Naive B cell (primary cell): Measurements from ENCODE around the gene CDCA4. TPM values are rescaled to one million over a fixed set of nuclear protein-coding genes. Genes with fewer than 3 reads are reported as not detected.

Experiments
- ATAC-seq, 2 donors: fragments of 150-1000 bp; cut with Tn5 transposase; 2 replicates each; pipeline ENCODE4 v1.10.0; 2021; ENCODE audit warnings: low read depth in 2 of 2, mild to moderate bottlenecking in 2 of 2, moderate library complexity in 2 of 2
- DNase-seq: peaks from one replicate; pipeline ENCODE4 v3.0.0; 2022
- H3K27ac Mint-ChIP-seq, 6 donors: one replicate each; pipeline ENCODE4 v1.8.0; 2020 to 2022; ENCODE audit warnings: mild to moderate bottlenecking in 6 of 6, mixed read lengths in 6 of 6, moderate library complexity in 5 of 6, inconsistent platforms in 2 of 6
- H3K27me3 Mint-ChIP-seq, 3 donors: one replicate each; pipeline ENCODE4 v1.8.0; 2021 to 2022; ENCODE audit warnings: mixed read lengths in 3 of 3, mild to moderate bottlenecking in 1 of 3
- H3K36me3 Mint-ChIP-seq, 2 donors: one replicate each; pipeline ENCODE4 v1.8.0; 2020 to 2022; ENCODE audit warnings: mixed read lengths in 2 of 2, inconsistent platforms in 1 of 2, mild to moderate bottlenecking in 1 of 2
- H3K4me1 Mint-ChIP-seq, 3 donors: one replicate each; pipeline ENCODE4 v1.8.0; 2020 to 2022; ENCODE audit warnings: mixed read lengths in 3 of 3, inconsistent platforms in 1 of 3, mild to moderate bottlenecking in 1 of 3, moderate library complexity in 1 of 3
- H3K4me3 Mint-ChIP-seq, 8 donors: one replicate each; pipeline ENCODE4 v1.8.0; 2020 to 2022; ENCODE audit warnings: mild to moderate bottlenecking in 8 of 8, mixed read lengths in 8 of 8, moderate library complexity in 8 of 8, inconsistent platforms in 2 of 8
- H3K9me3 Mint-ChIP-seq, 7 donors: one replicate each; pipeline ENCODE4 v1.8.0; 2020 to 2022; ENCODE audit warnings: mixed read lengths in 7 of 7, mild to moderate bottlenecking in 5 of 7, inconsistent platforms in 2 of 7, moderate library complexity in 1 of 7
- polyA plus RNA-seq, 6 donors: library from polyadenylated mRNA; unstranded; fragments of 300-500 nt; fragmentation: Illumina TruSeq; gene quantifications; one replicate each; pipeline ENCODE4 v1.2.3, GENCODE V29; 2021; ENCODE audit warnings: low read depth in 6 of 6

The CDCA4 gene
- polyA plus RNA-seq, 6 donors from 2014 or later = 4.6 to 11.9 (median 6.7) TPM

- DNase-seq = no peak
- ATAC-seq = no peak
- H3K27me3 Mint-ChIP-seq = peaks cover 8 to 38% (median 18%) of the 10 kb centered on the region in 3 donors
- H3K4me3 Mint-ChIP-seq = peak overlapping the region in 1 of 8 donors; percentile 29
- H3K27ac Mint-ChIP-seq = no peak overlapping the region
- H3K4me1 Mint-ChIP-seq = peaks cover 2 to 8% (median 4%) of the 10 kb centered on the region in 3 donors
- no peaks in the 10 kb centered on the region for H3K9me3 Mint-ChIP-seq
- H3K36me3 Mint-ChIP-seq = no peaks in the 10 kb centered on the region
Observed at GRCh38 chr14:104966981-104967385, 53.9 kb downstream of the CDCA4 start.

DNA sequence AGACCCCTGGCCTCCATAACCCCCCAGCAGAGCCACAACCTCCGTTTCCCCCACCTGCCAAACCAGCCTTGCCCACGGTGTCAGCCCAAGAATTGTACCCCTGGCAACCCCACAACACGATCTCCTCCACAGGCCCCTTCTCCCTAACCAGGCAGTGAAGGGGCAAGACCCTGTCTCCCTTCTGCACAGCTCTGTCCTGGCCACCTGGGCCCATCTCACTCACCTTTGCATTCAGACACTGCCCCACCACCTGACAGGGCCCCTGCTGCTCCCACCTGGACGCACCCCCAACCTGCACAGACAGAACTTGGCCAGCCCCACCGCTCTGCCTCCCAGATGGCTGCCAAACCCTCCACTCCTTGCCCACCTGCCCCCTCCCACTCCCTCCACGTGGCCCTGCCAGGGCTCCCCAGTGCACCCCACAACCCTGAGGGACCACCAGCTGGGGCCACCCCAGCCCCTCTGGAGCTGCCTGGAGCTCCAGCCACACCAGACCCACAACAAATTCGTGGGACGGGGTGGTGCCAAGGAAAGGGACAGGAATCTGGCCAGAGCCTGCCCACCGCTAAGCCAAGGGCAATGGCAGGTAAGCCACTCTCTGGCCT is 54.5 kb downstream of the CDCA4 start:
- Mint-ChIP-seq H3K27ac (no peak overlapping the region), H3K4me1 (peaks cover 2 to 8% (median 4%) of the 10 kb centered on the region in 3 donors)

GRCh38 chr14:104965561-104966231 is 55.2 kb downstream of the CDCA4 start:
- Mint-ChIP-seq H3K4me1 (peaks cover 2 to 8% (median 4%) of the 10 kb centered on the region in 3 donors), H3K4me3 (peak overlapping the region in 1 of 8 donors; percentile 2), H3K27me3 (peaks cover 11 to 39% (median 18%) of the 10 kb centered on the region in 3 donors), H3K9me3 (no peaks in the 10 kb centered on the region), H3K36me3 (no peaks in the 10 kb centered on the region), H3K27ac (no peak overlapping the region)
- DNase-seq = no peak
- no peak for ATAC-seq

More for the DNA sequence above, 54.5 kb downstream of the CDCA4 start:
- DNase-seq (no peak), ATAC-seq (no peak)
- H3K36me3 Mint-ChIP-seq = no peaks in the 10 kb centered on the region
- H3K27me3 Mint-ChIP-seq = peaks cover 11 to 38% (median 18%) of the 10 kb centered on the region in 3 donors
- H3K9me3 Mint-ChIP-seq = no peaks in the 10 kb centered on the region
- H3K4me3 Mint-ChIP-seq = no peak overlapping the region

- peaks cover 2 to 8% (median 4%) of the 10 kb centered on the region in 3 donors for H3K4me1 Mint-ChIP-seq
- H3K4me3 Mint-ChIP-seq = no peak overlapping the region
- no peaks in the 10 kb centered on the region for H3K9me3 Mint-ChIP-seq
- no peak for DNase-seq
- no peak overlapping the region for H3K27ac Mint-ChIP-seq
- H3K27me3 Mint-ChIP-seq = peaks cover 15 to 46% (median 18%) of the 10 kb centered on the region in 3 donors
- H3K36me3 Mint-ChIP-seq = no peaks in the 10 kb centered on the region
- ATAC-seq = no peak
Observed at GRCh38 chr14:104964546-104964945, 56.3 kb downstream of the CDCA4 start.

Other genes starting within 250 kb of the CDCA4 start
- 10 to 100 TPM in 5 of 6 donors, 1 to 10 TPM in 1; 6.3 to 22.0 (median 14.1) TPM for gene AKT1, start 225.3 kb downstream of the CDCA4 start, polyA plus RNA-seq
- 1 to 10 TPM in 4 of 6 donors, under 1 TPM in 2; 0.84 to 1.9 (median 1.2) TPM for gene ZBTB42, start 220.0 kb downstream of the CDCA4 start, polyA plus RNA-seq
- gene CEP170B, start 155.8 kb downstream of the CDCA4 start, polyA plus RNA-seq = not detected
- 100 to 1,000 TPM in 5 of 6 donors, 10 to 100 TPM in 1; 77.4 to 264 (median 182) TPM for gene PLD4, start 96.2 kb downstream of the CDCA4 start, polyA plus RNA-seq
- gene AHNAK2, start 42.7 kb downstream of the CDCA4 start, polyA plus RNA-seq = under 1 TPM in 5 of 6 donors, not detected in 1; 0.63 to 0.92 (median 0.70) TPM
- gene CLBA1, start 35.3 kb downstream of the CDCA4 start, polyA plus RNA-seq = 1 to 10 TPM in 1 of 6 donors, under 1 TPM in 4, not detected in 1; 0.59 to 1.1 (median 0.85) TPM
- gene GPR132, start 44.3 kb upstream of the CDCA4 start, polyA plus RNA-seq = 10 to 100 TPM in 4 of 6 donors, 1 to 10 TPM in 2; 8.2 to 33.0 (median 10.8) TPM
- gene JAG2, start 147.7 kb upstream of the CDCA4 start, polyA plus RNA-seq = not detected
- 10 to 100 TPM in 2 of 6 donors, 1 to 10 TPM in 4; 4.4 to 20.6 (median 9.1) TPM for gene NUDT14, start 160.2 kb upstream of the CDCA4 start, polyA plus RNA-seq
- 1 to 10 TPM; 2.9 to 9.4 (median 6.1) TPM for gene BTBD6, start 227.4 kb upstream of the CDCA4 start, polyA plus RNA-seq